K562 (cell line): ENCODE data around the gene PPP2R2B. TPM values are rescaled to one million over a fixed set of nuclear protein-coding genes. Genes with fewer than 3 reads are reported as not detected.
A peak's percentile ranks its signal among the peaks of the same experiment; 100 is the strongest.

ENCODE experiments used
- ATAC-seq: fragments of 200-7000 bp; cut with Tn5 transposase; 3 replicates; pipeline ENCODE4 v1.9.1; 2020; ENCODE audit warnings: moderate library complexity
- BruUV-seq: library from RNA; stranded (reverse); fragments of 400-500 nt; replicated peaks from 2 replicates; lab custom pipeline; 2021; lab: Mats Ljungman, UMichigan
- CTCF ChIA-PET: fragments of 300-600 bp; formaldehyde crosslinking; extraction: SDS; loops from one replicate; lab custom pipeline; 2021; ENCODE audit warnings: low intra/inter-chr PET ratio; lab: Yijun Ruan, JAX
- POLR2A ChIA-PET: fragments of 300-600, 350-650 bp; sonication (Branson Sonifier 250); formaldehyde crosslinking; extraction: SDS; loops from one replicate; lab custom pipeline; 2021; ENCODE audit warnings: antibody characterized with exemption, inconsistent platforms; lab: Yijun Ruan, JAX
- DNase-seq, 4 experiments: peaks; one replicate each; pipeline versions ENCODE4 v3.0.0 to v3.0.0-alpha.2; 2011 to 2018; ENCODE audit warnings: low spot score in 3 of 4, mixed read lengths in 3 of 4; ENCODE audit errors: extremely low read depth in 1 of 4
- FAIRE-seq: peaks from 2 replicates; lab custom pipeline; 2011; peaks lifted over from hg19 to GRCh38; lab: Jason Lieb, UNC
- H2AFZ ChIP-seq: 2 replicates; pipeline ENCODE4 v1.6.0; 2011; ENCODE audit warnings: low read depth, low read length, control low read depth, inconsistent platforms
- H3K27ac ChIP-seq: fragments of 200-600 bp; 3 replicates; pipeline ENCODE4 v1.8.0; 2011; ENCODE audit warnings: low read depth, mild to moderate bottlenecking, control low read depth, inconsistent platforms, low read length, moderate library complexity, mixed read lengths; ENCODE audit errors: extremely low read depth
- H3K27me3 ChIP-seq, 2 experiments: fragments of 300-600 bp in 1 of 2; 2 replicates in 1 of 2; 3 replicates in 1 of 2; pipeline versions ENCODE4 v1.6.0 to v1.8.0; 2011; ENCODE audit warnings: inconsistent platforms in 2 of 2, low read length in 2 of 2, mild to moderate bottlenecking in 1 of 2, mixed read lengths in 1 of 2, moderate library complexity in 1 of 2; ENCODE audit not compliant: control insufficient read depth in 2 of 2, insufficient read depth in 2 of 2
- H3K36me3 ChIP-seq: fragments of 300-600 bp; 3 replicates; pipeline ENCODE4 v1.8.0; 2011; ENCODE audit warnings: mild to moderate bottlenecking, low read length, inconsistent platforms; ENCODE audit not compliant: control insufficient read depth, insufficient read depth
- H3K4me1 ChIP-seq, 2 experiments: fragments of 200-600 bp in 1 of 2; replicated peaks in 1 of 2; 2 replicates in 1 of 2; 3 replicates in 1 of 2; pipeline versions ENCODE4 v1.5.1 to v1.8.0; 2011; ENCODE audit warnings: inconsistent platforms in 2 of 2, low read length in 2 of 2, mild to moderate bottlenecking in 1 of 2, mixed read lengths in 1 of 2, moderate library complexity in 1 of 2; ENCODE audit not compliant: control insufficient read depth in 2 of 2, insufficient read depth in 2 of 2
- H3K4me2 ChIP-seq: 2 replicates; pipeline ENCODE4 v1.6.1; 2011; ENCODE audit warnings: low read length, control low read depth, inconsistent platforms, mixed read lengths; ENCODE audit not compliant: insufficient read depth
- H3K4me3 ChIP-seq: fragments of 200-600 bp; sonication (generic), shearing (Covaris generic); 2 replicates; pipeline ENCODE4 v1.5.1; 2016; ENCODE audit warnings: control low read depth, inconsistent platforms
- H3K79me2 ChIP-seq: fragments of 200-600 bp; 3 replicates; pipeline ENCODE4 v1.8.0; 2011; ENCODE audit warnings: low read length, inconsistent platforms; ENCODE audit not compliant: control insufficient read depth, insufficient read depth
- H3K9ac ChIP-seq, 2 experiments: 2 replicates each; pipeline versions ENCODE4 v1.6.0 to v1.6.1; 2011; ENCODE audit warnings: low read depth in 2 of 2, low read length in 2 of 2, control low read depth in 1 of 2, inconsistent platforms in 1 of 2, mild to moderate bottlenecking in 1 of 2, mixed read lengths in 1 of 2; ENCODE audit not compliant: insufficient read depth in 1 of 2
- H3K9me1 ChIP-seq: one replicate; pipeline ENCODE4 v1.6.0; 2011; ENCODE audit warnings: inconsistent platforms, mild to moderate bottlenecking, low read length, moderate library complexity; ENCODE audit not compliant: control insufficient read depth, insufficient read depth
- H3K9me3 ChIP-seq: replicated peaks from 2 replicates; pipeline ENCODE4 v1.5.1; 2011; ENCODE audit warnings: low read depth, low read length, inconsistent platforms; ENCODE audit not compliant: control insufficient read depth, insufficient read depth
- H4K20me1 ChIP-seq: replicated peaks from 2 replicates; pipeline ENCODE4 v1.6.1; 2011; ENCODE audit warnings: low read length, inconsistent platforms, mixed read lengths; ENCODE audit not compliant: control insufficient read depth, insufficient read depth
- CTCF ChIP-seq, 3 experiments: IDR thresholded peaks in 2 of 3; conservative IDR thresholded peaks in 1 of 3; 2 replicates each; pipeline ENCODE4 v1.5.1; 2011 to 2012; ENCODE audit warnings: low read length in 3 of 3, mild to moderate bottlenecking in 3 of 3, control low read depth in 2 of 3, improper control_type of control experiment in 1 of 3, inconsistent platforms in 1 of 3, low read depth in 1 of 3, mixed read lengths in 1 of 3, moderate library complexity in 1 of 3; ENCODE audit not compliant: insufficient read depth in 2 of 3
- GTF3C2 ChIP-seq: IDR thresholded peaks from 3 replicates; pipeline ENCODE4 v1.6.1; 2011; ENCODE audit warnings: borderline replicate concordance, mild to moderate bottlenecking, moderate library complexity; ENCODE audit not compliant: insufficient read length; ENCODE audit errors: extremely low read depth
- RAD21 ChIP-seq, 2 experiments: fragments of 250-450 bp in 1 of 2; fragments of 450-650 bp in 1 of 2; sonication (Bioruptor Pico) in 1 of 2; formaldehyde crosslinking in 1 of 2; IDR thresholded peaks in 1 of 2; conservative IDR thresholded peaks in 1 of 2; 2 replicates each; pipeline versions ENCODE4 v1.4.0 to v1.8.0; 2020 to 2022; ENCODE audit warnings: mild to moderate bottlenecking in 2 of 2, moderate library complexity in 1 of 2
- RCOR1 ChIP-seq, 2 experiments: IDR thresholded peaks; 2 replicates each; pipeline ENCODE4 v1.6.1; 2012; ENCODE audit warnings: low read depth in 2 of 2, low read length in 2 of 2, borderline replicate concordance in 1 of 2, improper control_type of control experiment in 1 of 2
- SMC3 ChIP-seq: conservative IDR thresholded peaks from 2 replicates; pipeline ENCODE4 v1.6.1; 2011; ENCODE audit warnings: low read depth, low read length, improper control_type of control experiment; ENCODE audit not compliant: insufficient read depth
- WGBS: fragments of 100-300 bp; shearing (Covaris generic); methylation state at CpG from one replicate; pipeline ENCODE4 v1.1.6; 2016; ENCODE audit warnings: low coverage, mixed read lengths; ENCODE audit not compliant: insufficient coverage; ENCODE audit errors: missing lambda C conversion rate; 5-methylcytosine and 5-hydroxymethylcytosine counted together
- in situ Hi-C: fragments of 300-500 bp; cut with MboI; formaldehyde crosslinking; loops from 4 replicates; pipeline ENCODE4 v1.15.0; 2018; ENCODE audit warnings: inconsistent platforms, mixed read lengths
- intact Hi-C: fragments of 100-400 bp; cut with micrococcal nuclease; formaldehyde crosslinking; loops from 2 replicates; pipeline ENCODE4 v1.14.2; 2022
- polyA plus RNA-seq, 8 experiments: library from polyadenylated mRNA; depleted of rRNA in 4 of 8; stranded (reverse) in 5 of 8; unstranded in 3 of 8; fragments of >200 nt; fragmentation: Nextera tagmentation in 2 of 8; fragmentation: Illumina TruSeq in 1 of 8; extraction: Ambion mirVana in 2 of 8; extraction: Trizol in 1 of 8; gene quantifications; 2 replicates each; pipeline versions ENCODE4 v1.2.1 to v1.2.3, GENCODE V29; 2011 to 2014; ENCODE audit warnings: inconsistent platforms in 1 of 8, missing spikeins in 1 of 8
- total RNA-seq, 7 experiments: library from RNA; depleted of rRNA in 6 of 7; stranded (reverse); fragments of >200 nt in 6 of 7; fragmentation: Illumina TruSeq in 2 of 7; extraction: Trizol in 2 of 7; gene quantifications; 2 replicates each; pipeline versions ENCODE4 v1.2.1 to v1.2.3, GENCODE V29; 2011 to 2021; ENCODE audit warnings: low replicate concordance in 1 of 7
- TF ChIP-seq, protein P1 (sequence below), 2 experiments: fragments of 450-650 bp; formaldehyde crosslinking in 1 of 2; IDR thresholded peaks; 2 replicates each; pipeline versions ENCODE4 v1.4.0 to v1.6.1; 2014 to 2020; ENCODE audit warnings: mild to moderate bottlenecking in 2 of 2, borderline replicate concordance in 1 of 2, low read depth in 1 of 2

The PPP2R2B gene
- total and polyA plus RNA-seq, 9 of the 15 experiments (the other 6 are each of a cell fraction or from before 2014, with no cell fraction given): not detected

DNA sequence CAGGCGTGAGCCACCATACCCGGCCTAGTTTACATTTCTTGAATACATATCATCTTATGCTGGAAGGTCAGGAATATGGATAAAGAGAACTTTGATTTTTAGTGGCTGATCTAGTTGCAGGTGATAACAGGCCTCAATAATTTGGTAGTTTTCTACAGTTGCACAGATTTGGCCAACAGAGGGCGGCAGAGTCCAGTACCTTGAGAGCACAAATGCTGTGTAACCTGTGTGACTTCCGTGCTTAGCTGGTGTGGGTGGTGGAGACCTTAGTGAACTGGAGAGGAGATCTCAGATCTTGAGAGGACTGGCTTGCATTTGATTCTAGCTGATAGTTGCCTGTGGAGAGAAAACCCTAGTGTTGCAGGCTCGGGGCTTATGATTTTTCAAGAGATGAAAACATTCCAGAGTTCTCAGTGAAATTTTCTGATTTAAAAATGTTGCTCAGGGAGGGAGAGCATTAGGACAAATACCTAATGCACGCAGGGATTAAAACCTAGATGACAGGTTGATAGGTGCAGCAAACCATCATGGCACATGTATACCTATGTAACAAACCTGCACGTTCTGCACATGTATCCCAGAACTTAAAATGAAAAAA, 345.2 kb downstream of the PPP2R2B start:
- 0% methylated on average over 6 of the region's 7 CpGs for WGBS
- no peak overlapping the region for H3K27ac ChIP-seq
- H4K20me1 ChIP-seq: no peaks in the 10 kb centered on the region
- H2AFZ ChIP-seq: no peak overlapping the region
- H3K79me2 ChIP-seq: no peaks in the 10 kb centered on the region
- H3K9ac ChIP-seq: no peak overlapping the region
- ATAC-seq: peak; percentile 98
- H3K4me3 ChIP-seq: no peak overlapping the region
- H3K4me1 ChIP-seq: no peaks in the 10 kb centered on the region
- no TSS peak for BruUV-seq
- in situ Hi-C loops: no loop called here
- H3K9me3 ChIP-seq: no peaks in the 10 kb centered on the region
- POLR2A ChIA-PET: no interaction called here
- no peaks in the 10 kb centered on the region for H3K9me1 ChIP-seq
- intact Hi-C loops: loop anchor here (1.0 kb wide), 2 partner anchors 433 to 656 kb away; no protein-coding TSS in a partner anchor
- H3K4me2 ChIP-seq: no peak overlapping the region
- peak; percentile 97 for FAIRE-seq
- H3K36me3 ChIP-seq: no peaks in the 10 kb centered on the region
- H3K27me3 ChIP-seq: peaks cover 0 to 11% of the 10 kb centered on the region in 2 experiments; a peak in 1 of 5 replicates
- CTCF ChIA-PET: interaction anchor here (1.1 to 1.6 kb wide), 2 partner anchors 9 to 433 kb away, joined by 5 to 7 read pairs; no protein-coding TSS in a partner anchor
- DNase-seq: peak; percentile 55 to 81 (median 58)
- TF ChIP-seq RCOR1 (IDR thresholded peaks at IDR 0.05; ENCODE audit: borderline replicate concordance in 1 of 2, low read depth in 2 of 2, low read length in 2 of 2) (peak in 1 of 2 experiments; percentile 34; a peak in 1 of 4 replicates), RAD21 (CRISPR knock-in tag; conservative IDR thresholded peaks at IDR 0.05 in 1 of 2, IDR thresholded peaks at IDR 0.05 in 1 of 2) (peak; percentile 59 to 80), SMC3 (peak; percentile 62), GTF3C2 (no peak), CTCF (IDR thresholded peaks at IDR 0.05 in 2 of 3, conservative IDR thresholded peaks at IDR 0.05 in 1 of 3; ENCODE audit: insufficient read depth in 2 of 3, low read depth in 1 of 3, low read length in 3 of 3) (peak; percentile 77 to 86 (median 81))
- TF ChIP-seq, protein P1, sequence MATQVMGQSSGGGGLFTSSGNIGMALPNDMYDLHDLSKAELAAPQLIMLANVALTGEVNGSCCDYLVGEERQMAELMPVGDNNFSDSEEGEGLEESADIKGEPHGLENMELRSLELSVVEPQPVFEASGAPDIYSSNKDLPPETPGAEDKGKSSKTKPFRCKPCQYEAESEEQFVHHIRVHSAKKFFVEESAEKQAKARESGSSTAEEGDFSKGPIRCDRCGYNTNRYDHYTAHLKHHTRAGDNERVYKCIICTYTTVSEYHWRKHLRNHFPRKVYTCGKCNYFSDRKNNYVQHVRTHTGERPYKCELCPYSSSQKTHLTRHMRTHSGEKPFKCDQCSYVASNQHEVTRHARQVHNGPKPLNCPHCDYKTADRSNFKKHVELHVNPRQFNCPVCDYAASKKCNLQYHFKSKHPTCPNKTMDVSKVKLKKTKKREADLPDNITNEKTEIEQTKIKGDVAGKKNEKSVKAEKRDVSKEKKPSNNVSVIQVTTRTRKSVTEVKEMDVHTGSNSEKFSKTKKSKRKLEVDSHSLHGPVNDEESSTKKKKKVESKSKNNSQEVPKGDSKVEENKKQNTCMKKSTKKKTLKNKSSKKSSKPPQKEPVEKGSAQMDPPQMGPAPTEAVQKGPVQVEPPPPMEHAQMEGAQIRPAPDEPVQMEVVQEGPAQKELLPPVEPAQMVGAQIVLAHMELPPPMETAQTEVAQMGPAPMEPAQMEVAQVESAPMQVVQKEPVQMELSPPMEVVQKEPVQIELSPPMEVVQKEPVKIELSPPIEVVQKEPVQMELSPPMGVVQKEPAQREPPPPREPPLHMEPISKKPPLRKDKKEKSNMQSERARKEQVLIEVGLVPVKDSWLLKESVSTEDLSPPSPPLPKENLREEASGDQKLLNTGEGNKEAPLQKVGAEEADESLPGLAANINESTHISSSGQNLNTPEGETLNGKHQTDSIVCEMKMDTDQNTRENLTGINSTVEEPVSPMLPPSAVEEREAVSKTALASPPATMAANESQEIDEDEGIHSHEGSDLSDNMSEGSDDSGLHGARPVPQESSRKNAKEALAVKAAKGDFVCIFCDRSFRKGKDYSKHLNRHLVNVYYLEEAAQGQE (IDR thresholded peaks at IDR 0.05; ENCODE audit: borderline replicate concordance): peak; percentile 46; the same call in 1 of the 2 replicates
- TF ChIP-seq, protein P1 (CRISPR knock-in tag; IDR thresholded peaks at IDR 0.05; ENCODE audit: low read depth): no peak
